CD1c-positive myeloid dendritic cell (primary cell): Measurements from ENCODE around the gene TEAD3.
A peak's percentile ranks its signal among the peaks of the same experiment; 100 is the strongest.
"Not testable (repeated sequence)": the region's sequence is repeated elsewhere in the genome, so short reads cannot be mapped to it uniquely, and the experiment has no call there.

Source experiments
- DNase-seq: peaks from one replicate; pipeline ENCODE4 v3.0.0-alpha.2; 2016; ENCODE audit errors: extremely low spot score

Gene TEAD3

GRCh38 chr6:35451354-35452182 lies 45.3 kb downstream of the TEAD3 start:
- DNase-seq, result peak; percentile 23

DNA sequence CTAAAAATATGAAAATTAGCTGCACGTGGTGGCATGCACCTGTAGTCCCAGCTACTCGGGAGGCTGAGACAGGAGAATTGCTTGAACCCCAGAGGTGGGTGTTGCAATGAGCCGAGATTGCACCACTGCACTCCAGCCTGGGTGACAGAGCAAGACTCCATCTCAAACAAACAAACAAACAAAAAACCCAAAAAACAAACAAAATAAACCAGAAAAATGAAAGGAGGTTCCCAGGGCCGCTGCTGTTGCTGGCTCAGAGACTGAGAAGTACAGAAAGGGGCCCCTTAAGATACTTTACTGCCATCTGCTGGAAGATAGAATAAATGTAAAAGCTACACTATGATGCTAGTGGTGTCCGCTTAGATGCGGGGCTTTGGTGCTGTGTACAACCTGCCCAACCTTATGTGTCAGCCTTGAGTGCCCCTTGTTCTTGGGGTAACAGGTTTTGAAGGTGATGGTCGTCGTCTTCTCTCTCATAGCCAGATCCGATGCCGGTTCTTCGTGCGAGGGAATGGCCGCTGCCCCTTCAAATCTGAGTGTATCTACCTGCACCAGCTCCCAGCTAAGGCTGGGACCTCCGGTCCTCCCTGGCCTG lies 47.5 kb downstream of the TEAD3 start:
- peak; percentile 87 for DNase-seq

DNA sequence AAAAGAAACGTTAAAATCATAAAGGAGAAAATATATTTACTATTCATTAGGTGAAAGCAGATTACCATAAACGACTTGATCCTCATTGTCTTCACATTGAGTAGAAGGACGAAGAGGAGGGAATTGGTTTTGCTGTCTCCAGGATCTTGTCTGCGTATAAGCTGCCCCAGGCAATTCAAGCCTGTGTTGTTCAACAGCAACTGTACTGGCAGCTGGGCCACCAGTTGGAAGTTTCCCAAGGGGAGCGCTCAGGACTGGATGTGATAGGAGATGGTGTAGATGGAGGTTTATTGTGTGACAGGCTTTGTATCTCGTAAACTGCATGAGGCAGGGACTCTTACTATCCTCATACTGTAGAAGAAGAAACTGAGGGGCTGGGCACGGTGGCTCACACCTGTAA lies 48.7 kb downstream of the TEAD3 start:
- no peak for DNase-seq

GRCh38 chr6:35445691-35446090 lies 51.2 kb downstream of the TEAD3 start:
- DNase-seq, result no peak

- no peak for DNase-seq
These were observed 53.4 kb downstream of the TEAD3 start for GRCh38 chr6:35443341-35444030.

DNA sequence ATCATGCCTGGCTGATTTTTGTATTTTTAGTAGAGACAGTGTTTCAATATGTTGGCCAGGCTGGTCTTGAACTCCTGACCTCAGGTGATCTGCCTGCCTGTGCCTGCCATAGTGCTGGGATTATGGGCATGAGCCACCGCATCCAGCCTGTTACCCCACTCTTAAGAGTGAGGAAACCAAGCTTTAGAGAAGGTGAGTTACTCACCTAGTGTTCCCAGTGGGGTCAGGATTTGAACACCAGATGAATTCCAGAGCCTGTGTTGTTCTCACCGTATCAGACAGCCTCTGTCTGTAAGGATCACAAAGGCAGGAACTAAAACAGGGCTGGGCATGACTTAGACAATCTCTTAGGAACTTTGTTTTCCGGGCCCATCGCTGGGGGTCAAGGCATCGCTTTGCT lies 54.2 kb downstream of the TEAD3 start:
- DNase-seq, result no peak

DNA sequence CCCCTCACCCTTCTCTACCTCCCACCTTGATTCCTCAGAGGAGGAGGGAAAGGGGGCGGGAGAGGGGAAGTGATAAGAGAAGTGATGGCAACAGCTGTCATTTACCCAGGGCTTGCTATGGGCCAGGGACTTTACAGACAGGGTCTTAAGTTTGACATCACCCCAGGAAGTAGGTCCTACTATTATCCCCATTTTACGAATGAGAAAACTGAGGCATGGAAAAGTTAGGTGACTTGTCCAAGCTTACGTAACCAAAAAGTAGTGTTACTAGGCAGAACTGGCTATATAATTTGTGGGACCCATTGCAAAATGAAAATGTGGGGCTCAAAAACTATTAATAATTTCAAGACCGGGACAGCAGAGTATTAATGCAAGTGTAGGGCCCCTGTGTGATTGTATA lies 55.2 kb downstream of the TEAD3 start:
- DNase-seq, result no peak

GRCh38 chr6:35441205-35441604 lies 55.7 kb downstream of the TEAD3 start:
- no peak for DNase-seq

- DNase-seq, result no peak
These were observed 57.6 kb downstream of the TEAD3 start for GRCh38 chr6:35439308-35439707.

GRCh38 chr6:35438378-35439065 lies 58.4 kb downstream of the TEAD3 start:
- DNase-seq, result not testable (repeated sequence)

DNA sequence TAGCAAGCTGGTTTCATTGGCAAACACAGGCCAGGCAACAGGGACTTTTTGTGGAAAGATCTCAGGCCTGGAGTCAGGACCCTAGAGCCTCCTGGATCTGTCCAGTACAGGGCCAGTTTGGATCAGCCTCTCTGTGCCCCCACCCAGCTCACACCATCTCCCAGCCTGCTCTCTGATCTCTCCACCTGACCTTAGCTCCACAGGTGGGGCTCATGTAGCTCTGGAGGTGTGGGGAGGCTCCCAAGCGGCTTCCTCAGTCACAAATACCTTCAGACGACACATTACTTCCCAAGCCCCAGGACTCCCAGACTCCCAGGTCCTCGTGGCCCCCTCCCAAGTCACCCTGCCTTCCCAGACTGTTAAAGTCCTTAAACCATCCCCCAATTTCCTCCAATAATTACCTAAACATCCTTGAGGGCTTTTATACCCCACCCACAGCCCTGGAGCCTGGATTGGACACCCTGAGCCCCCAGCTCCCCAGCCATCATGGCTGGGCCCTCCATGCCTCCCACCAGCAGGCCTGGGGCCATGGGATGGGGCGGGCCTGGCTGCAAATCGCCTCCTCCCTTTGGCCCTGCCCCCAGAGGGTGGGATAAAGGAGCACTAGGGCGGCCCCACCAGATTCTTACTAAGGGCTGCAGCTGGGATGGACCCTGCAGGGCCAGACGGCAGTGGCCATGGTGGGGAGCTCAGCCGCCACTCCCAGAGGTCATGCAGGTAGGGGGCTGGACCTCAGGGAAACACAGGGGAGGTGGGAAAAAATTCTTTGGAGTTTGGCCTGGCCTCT lies 60.6 kb downstream of the TEAD3 start:
- no peak for DNase-seq

DNA sequence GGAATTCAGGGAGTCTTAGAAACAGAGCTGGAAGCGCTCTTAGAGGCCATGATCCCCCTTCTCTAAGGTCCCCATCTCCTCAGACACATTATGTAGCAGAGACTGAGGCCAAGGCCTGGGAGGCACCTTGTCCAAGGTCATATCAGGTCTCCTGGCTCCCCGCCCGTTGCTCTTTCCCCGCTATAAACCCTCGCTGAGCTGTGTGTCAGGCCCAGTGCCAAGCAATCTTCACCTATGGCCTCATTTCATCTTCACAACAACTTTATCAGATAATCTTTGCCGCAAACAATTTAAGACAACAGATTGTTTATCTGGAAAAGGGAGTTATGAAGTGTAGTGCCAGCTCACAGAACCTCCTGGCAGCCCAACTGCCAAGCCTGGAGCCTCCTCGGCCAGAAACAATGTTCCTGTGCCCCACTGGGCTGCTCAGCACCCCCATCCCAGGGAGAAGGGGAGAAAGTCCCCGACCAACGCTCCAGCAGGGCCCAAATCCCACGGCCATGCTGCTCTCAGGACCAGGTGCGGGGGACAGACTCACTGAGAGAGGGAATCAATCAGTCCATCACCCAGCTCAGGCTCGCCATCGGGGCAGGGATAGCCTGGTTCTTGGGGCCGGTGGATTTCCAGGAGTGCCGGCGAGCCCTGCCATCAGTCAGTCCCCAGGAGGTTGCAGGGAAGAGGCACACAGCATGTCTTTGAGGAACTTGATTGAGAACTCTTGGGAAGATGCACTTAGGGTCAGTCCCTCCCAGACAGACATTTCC lies 61.6 kb downstream of the TEAD3 start:
- no peak for DNase-seq

DNA sequence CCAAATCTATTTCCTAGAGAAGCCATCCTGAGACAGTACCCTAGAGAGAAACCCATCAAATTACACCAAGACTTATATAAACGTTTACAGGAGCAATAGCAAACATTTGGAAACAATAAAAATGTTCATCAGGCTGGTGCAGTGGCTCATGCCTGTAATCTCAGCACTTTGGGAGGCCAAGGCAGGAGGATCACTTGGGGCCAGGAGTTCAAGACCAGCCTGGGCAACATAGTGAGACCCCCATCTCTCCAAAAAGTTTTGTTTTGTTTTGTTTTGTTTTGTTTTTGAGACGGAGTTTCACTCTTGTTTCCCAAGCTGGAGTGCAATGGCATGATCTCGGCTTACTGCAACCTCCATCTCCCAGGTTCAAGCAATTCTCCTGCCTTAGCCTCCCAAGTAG lies 64.2 kb downstream of the TEAD3 start:
- not testable (repeated sequence) for DNase-seq

DNA sequence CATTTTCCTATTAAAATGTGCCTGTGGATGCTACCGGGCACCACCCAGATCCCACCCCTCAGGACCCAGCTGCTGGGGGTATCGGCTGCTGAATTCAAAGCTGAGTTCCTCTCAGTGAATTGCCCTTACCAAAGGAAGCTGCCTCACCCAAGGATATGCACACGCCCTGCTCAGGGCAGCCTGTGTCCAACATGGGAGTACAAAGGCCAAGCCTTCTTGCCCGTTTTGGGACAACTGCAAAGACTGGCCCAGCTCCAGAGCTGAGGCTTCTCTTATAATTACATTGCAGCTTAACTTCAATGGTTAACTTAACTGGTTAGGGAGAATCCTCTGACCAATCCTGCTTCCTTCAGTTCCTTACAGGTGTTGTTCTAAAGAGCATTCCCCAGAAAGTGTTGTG lies 64.6 kb downstream of the TEAD3 start:
- no peak for DNase-seq

- no peak for DNase-seq
These were observed 67.4 kb downstream of the TEAD3 start for GRCh38 chr6:35429463-35429862.

- no peak for DNase-seq
These were observed 68.3 kb downstream of the TEAD3 start for GRCh38 chr6:35428421-35429149.

- no peak for DNase-seq
These were observed 69.0 kb downstream of the TEAD3 start for GRCh38 chr6:35427851-35428321.

GRCh38 chr6:35427435-35427834 lies 69.4 kb downstream of the TEAD3 start:
- no peak for DNase-seq

DNA sequence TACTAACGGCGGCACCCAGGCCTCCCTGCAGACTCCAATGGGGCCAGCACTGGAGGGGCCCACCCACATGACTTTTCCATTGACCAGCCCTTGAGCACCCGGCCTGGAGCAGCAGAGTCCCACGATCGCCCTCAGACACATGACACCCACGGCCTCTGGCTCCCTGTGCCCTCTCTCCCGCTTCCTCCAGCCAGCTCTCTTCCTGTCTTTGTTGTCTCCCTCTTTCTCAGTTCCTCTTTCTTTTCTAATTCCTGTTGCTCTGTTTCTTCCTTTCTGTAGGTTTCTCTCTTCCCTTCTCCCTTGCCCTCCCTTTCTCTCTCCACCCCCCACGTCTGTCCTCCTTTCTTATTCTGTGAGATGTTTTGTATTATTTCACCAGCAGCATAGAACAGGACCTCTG lies 70.8 kb downstream of the TEAD3 start:
- DNase-seq, result peak; percentile 69

GRCh38 chr6:35425284-35425683 lies 71.6 kb downstream of the TEAD3 start:
- DNase-seq, result no peak
